Left kidney (tissue), 2 donors: ENCODE data around the gene CCDC57. TPM values are rescaled to one million over a fixed set of nuclear protein-coding genes. Genes with fewer than 3 reads are reported as not detected.

Source experiments
- DNase-seq: peaks from one replicate; pipeline ENCODE4 v3.0.0-alpha.2; 2013
- polyA plus RNA-seq: library from polyadenylated mRNA; unstranded; fragments of 120-200 nt; gene quantifications from one replicate; pipeline ENCODE4 v1.2.1, GENCODE V29; 2013; ENCODE audit not compliant: insufficient read length

The CCDC57 gene
- polyA plus RNA-seq, 1 donor = 73.9 TPM

DNA sequence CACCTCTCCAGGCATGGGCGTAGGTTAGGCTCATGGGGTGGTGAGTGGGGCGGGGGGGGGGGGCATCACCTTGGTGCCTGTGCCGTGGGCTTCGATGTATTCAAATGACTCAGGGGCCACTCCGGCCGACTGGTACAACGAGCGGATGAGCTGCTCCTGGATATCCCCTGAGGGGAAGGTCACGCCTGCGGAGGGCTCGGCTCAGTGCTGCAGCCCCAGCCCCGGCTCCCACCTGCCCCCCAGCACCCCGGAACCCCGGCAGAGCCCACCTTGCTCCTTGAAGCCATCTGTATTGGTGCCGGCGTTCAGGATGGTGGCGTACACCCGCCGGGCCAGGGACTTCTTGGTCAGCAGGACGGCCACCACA, 120.0 kb downstream of the CCDC57 start:
- no peak for DNase-seq

DNA sequence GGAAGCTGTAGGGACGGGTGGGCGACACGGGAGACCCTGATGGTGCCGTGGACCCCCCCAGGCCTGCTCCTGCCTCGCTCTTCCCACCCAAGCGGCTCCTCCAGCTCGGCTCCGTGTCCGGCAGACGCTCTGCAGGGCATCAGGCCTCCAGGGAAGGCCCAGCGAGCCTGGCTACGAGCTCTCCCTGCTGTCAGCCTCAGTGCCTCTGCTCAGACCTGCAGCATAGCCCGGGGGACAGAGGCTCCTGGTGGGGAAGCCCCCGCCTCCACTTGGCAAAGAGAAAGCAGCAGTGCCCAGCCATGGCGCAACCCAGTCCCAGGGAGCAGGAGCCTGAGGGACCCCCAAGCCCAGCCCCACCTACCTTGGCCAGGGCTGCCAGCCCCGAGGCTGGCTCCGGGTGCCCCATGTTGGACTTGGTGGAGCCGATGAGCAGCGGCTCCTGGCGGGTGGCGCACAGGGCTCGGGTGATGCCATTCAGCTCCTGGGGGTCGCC, 120.5 kb downstream of the CCDC57 start:
- no peak for DNase-seq

GRCh38 chr17:82091264-82092066, 121.2 kb downstream of the CCDC57 start:
- no peak for DNase-seq

- no peak for DNase-seq
Observed at GRCh38 chr17:82090549-82091263, 121.9 kb downstream of the CCDC57 start.

DNA sequence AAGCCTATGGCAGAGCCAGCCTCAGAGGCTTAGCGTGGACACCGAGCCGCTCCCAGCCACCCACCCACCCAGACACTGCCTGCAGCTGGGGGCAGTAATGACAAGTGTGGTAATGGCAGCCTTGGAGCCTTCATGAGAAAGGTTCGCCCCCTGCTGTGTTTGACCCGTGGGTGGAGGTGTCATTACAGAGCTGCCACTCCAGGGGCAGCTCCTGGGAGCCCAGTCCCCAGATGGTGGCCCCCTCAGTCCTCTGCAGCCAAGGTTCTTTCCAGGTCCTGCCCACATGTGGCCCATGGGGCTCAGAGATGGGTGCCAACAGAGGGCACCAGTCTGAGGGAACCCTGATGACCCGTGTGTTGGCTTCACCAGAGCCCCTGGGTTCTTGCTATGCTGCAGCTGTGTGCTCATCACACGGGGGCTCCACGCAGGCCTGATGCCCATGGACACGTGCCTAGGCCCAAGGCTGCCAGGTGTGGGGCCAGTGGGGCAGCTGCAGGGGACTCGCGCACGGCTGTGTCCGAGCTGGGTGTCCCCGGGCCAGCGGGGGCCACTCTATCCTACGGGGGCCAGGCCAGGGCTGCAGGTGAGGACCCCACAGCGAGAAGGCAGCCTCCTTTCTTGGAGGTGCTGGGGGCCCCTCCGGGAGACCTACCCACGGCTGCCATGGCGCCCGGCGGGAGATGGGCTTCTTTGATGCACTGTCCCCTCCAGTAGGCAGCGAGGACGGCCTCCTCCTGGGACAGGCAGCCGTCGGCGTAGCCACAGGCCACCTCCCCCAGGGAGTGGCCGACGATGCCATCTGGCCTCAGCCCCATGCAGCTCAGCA, 122.7 kb downstream of the CCDC57 start:
- no peak for DNase-seq

- DNase-seq = no peak
Observed at GRCh38 chr17:82088838-82089722, 123.6 kb downstream of the CCDC57 start.

GRCh38 chr17:82087961-82088837, 124.4 kb downstream of the CCDC57 start:
- DNase-seq = no peak

GRCh38 chr17:82086941-82087906, 125.4 kb downstream of the CCDC57 start:
- no peak for DNase-seq

DNA sequence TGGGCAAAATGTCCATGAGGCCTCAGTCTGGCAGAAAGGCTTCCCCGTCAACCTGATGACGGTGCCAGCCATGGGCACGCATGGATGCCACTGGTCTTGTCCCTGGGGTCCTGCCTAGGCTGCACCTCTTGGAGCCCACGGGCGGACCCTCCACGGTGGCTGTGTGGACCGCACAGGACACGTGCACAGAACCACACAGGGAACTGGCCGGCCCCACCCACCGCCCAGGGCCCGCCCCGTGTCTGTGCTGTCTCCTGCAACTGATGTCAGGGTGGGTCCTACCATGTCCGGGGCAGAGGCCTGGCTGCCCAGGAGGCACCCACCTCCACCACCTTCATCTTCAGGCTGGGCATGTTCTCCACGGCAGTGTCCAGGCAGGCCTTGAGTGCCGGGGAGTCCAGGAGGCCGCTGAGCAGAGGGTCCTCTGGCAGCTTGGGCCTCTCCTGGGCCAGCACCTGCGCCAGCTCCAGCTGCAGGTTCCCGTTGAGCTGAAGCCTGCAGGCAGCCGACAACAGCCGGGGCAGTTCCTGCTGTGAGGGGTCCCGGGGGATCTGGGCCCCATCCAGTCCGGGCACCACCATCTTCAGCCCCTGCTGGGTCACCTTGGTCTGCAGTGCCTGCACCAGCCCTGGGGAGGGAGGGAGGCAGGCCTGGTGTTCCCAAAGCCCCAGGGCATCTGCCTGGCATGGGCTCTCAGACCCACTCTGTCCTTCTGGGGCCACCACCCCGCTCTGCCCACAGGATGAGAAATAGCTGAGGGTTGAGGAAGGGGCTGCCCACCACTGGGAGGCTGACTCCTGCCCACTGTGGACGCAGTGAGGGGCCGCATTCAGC, 126.5 kb downstream of the CCDC57 start:
- no peak for DNase-seq

DNA sequence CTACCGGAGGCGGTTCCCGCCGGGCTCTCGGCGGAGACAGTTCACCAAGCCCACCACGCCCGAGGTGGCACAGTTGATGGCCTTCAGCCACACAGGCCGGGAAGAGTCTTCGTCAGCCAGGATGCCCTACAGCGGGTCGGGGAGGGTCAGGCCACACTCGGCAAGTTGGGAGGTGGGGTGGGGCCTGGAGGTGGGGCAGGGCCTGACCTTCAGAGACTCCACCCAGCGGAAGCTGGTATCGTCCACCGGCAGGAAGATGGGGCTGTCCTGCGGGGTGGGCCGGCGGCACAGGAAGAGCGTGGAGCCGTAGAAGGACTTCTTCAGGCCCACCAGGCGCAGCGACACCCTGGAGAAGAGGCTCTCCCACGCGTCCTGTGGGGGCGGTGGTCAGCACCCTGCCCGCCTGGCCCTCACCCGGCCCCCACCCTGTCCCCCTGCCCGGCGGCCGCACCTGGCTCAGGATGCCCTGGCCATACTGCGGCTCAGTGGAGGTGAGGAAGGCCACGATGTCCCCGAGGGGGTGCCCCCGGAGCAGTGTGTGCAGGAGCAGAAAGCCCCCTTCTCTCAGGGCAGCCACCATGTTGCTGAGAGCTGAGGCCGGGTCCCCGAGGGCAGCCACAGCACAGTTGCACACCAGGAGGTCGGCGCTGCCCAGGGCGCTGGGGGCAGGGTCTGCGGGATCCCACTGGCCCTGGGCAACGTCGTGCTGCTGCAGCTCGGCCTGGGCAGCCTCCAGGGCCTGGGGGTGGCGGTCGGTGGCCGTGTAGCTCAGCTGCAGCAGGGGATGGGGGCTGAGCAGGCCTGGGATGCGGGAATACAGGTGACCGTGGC, 127.4 kb downstream of the CCDC57 start:
- no peak for DNase-seq

DNA sequence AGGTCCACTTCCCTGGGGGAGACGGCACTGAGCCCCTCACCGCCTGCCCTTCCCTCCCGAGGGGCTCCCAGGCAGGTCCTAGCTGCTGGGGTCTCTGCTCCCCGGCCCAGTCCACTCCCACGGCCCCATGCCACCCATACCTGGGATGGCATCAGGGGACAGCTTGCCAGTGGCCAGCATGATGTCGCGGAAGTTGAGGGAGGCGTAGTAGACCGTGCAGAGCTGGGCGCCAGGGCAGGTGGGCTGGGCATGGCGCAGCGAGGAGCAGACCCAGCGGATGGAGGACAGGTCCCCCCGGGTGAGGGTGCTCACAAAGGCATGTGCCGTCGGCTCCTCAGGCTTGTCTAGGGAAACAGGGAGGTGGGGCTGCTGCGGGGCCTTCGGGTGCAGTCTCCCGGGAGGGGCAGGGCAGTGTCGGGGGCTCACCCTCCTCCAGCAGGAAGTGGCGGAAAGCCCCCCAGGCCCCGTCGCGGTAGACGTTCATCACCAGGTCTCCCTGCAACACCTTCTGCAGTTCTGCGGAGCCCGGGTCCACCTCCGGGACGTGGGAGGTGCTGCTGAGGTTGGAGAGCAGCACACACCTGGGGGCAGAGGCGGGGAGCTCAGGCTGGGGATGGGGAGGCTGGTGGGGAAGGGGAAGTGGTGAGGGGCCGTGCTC, 128.1 kb downstream of the CCDC57 start:
- no peak for DNase-seq

GRCh38 chr17:82083533-82084359, 128.9 kb downstream of the CCDC57 start:
- no peak for DNase-seq

DNA sequence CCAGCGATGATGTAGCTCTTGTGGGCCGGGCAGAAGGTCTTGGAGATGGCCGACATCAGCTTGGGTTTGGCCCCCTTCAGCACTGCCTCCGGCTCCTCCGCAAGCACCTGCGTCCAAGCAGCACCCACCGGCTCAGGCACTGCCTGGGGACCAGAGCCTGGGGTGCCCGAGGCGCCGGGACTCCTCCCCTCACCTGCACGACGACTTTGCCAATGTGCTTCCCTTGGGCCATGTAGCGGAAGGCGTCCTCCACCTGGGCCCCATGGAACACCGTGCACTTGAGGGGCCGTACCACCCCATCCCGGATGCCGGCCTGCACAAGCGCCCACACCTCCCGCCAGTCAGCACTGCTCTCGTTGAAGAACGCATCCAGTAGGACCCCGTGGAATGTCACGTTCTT, 129.6 kb downstream of the CCDC57 start:
- DNase-seq = no peak

DNA sequence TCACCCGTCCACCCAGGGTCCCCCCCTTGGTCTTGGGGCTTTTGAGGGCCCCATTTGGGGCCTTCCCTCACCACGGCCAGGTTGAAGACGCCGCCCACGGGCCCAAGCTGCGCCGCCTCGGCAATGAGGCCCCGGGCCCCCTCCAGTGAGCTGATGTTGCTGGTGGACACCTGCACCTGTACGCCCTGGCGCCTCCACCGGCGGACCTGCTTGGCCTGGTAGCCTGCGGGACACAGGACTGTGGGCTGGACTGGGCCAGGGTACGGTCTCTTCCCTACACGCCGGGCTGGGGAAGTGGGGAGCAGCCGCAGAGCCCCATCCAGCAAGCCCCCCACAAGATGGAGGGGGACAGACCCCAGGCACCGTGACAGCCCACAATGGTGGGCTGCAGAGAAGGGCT, 130.2 kb downstream of the CCDC57 start:
- DNase-seq = no peak

DNA sequence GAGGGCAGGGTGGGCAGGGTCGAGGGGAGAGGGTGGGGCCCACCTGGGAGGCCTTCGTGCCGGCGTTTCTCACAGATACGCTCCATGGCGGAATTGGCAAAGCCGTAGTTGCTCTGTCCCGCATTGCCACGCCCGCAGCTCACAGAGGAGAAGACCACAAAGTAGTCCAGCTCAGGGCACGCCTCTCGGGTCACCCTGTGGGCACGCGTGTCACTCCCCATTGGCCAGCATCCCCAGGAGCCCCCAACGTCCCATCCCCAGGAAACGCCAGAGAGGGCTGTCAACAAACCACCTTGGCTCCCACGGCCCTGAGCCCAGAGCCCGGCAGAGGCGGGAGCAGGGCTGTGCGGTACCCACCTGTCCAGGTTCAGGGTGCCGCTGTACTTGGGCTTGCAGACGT, 130.7 kb downstream of the CCDC57 start:
- no peak for DNase-seq

DNA sequence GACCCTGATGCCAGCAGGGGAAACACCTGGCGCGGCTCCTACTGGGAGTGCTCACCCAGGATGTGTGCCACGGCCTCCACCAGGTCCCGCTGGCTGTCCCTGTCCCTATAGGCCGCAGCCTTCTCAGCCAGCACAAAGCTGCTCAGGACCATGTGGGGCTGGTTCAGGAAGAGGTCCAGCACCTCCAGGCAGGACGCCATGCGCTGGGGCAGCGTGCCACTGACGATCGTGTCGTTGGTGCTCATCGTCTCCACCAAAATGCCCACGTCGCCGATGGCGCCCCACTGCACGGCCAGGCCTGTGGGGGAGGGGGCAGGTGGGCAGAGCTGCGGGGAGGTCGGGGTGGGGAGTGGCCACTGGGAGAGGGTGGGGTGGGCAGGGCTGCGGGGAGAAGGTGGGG, 131.1 kb downstream of the CCDC57 start:
- DNase-seq = no peak
